Measurements from ENCODE around the gene BICRAL.

GRCh38 chr6:42791706-42792320, 10.0 kb downstream of the BICRAL start:
- TF ChIP-seq RAD21 (IDR thresholded peaks at IDR 0.05; ENCODE audit: low read depth) = no peak
- TF ChIP-seq REST (IDR thresholded peaks at IDR 0.05; ENCODE audit: low read depth) = no peak
- TF ChIP-seq EGR1 (IDR thresholded peaks at IDR 0.05) = no peak
- no peak for TF ChIP-seq YY1 (IDR thresholded peaks at IDR 0.05; ENCODE audit: low read depth)
- TF ChIP-seq MAX (IDR thresholded peaks at IDR 0.05) = no peak
- no peak for TF ChIP-seq USF1 (IDR thresholded peaks at IDR 0.05)
- TF ChIP-seq CREB1 (IDR thresholded peaks at IDR 0.05; ENCODE audit: low read depth) = no peak
- no peak for TF ChIP-seq EP300 (IDR thresholded peaks at IDR 0.05; ENCODE audit: borderline replicate concordance)
- no peak for TF ChIP-seq TAF1 (IDR thresholded peaks at IDR 0.05; ENCODE audit: low read depth)
- no peak for TF ChIP-seq NFIC (IDR thresholded peaks at IDR 0.05)
- TF ChIP-seq FOXM1 (IDR thresholded peaks at IDR 0.05; ENCODE audit: borderline replicate concordance, low read depth) = no peak
- no peak for TF ChIP-seq TEAD4 (IDR thresholded peaks at IDR 0.05)
